Vagina (tissue), 2 donors: ENCODE results near the gene FGF14.

Source experiments
- POLR2A ChIP-seq, 2 donors: fragments of 450-650 bp; IDR thresholded peaks; one replicate each; pipeline ENCODE4 v1.6.1; 2017; ENCODE audit warnings: antibody characterized with exemption in 2 of 2, mild to moderate bottlenecking in 2 of 2, moderate library complexity in 2 of 2
- TF ChIP-seq, protein P1 (sequence below), 3 experiments: fragments of 450-650 bp in 2 of 3; fragments of 200-600 bp in 1 of 3; sonication (generic) in 1 of 3; IDR thresholded peaks; one replicate each; pipeline ENCODE4 v1.5.1; 2017 to 2019; ENCODE audit warnings: antibody characterized with exemption in 3 of 3, mild to moderate bottlenecking in 2 of 3, moderate library complexity in 2 of 3

DNA sequence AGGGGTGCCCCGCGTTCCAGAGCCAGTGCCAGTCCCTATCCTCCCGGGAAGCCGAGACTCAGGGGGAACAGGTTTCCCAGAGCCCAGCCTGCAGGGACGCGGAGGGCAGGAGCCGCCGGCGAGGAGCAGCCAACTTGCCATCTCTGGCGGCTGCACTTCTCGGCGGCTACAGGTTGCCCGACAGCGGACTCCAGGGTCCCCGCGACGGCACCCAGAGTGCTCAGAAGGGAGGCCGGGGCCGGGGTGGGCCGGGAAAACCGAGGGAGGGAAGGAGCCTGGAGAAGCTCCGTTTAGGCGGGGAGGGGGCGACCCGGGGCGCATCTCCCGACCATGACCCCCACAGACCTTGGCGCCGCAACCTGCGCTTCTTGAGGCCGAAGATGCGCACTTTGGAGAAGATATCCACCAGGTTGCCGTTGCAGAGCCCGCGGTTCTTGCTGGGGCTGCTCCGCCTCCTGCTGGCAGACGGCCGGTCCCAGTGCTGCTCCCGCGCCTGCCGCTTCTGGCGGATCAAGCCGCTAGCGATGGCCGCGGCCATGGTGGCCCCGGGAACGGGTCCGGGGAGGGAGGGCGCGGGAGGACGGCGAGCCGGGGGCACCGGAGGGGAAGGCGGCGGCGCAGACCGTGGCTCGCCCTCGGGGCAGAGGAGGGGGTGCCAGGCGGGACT is 485.6 kb downstream of the FGF14 start:
- TF ChIP-seq, protein P1, sequence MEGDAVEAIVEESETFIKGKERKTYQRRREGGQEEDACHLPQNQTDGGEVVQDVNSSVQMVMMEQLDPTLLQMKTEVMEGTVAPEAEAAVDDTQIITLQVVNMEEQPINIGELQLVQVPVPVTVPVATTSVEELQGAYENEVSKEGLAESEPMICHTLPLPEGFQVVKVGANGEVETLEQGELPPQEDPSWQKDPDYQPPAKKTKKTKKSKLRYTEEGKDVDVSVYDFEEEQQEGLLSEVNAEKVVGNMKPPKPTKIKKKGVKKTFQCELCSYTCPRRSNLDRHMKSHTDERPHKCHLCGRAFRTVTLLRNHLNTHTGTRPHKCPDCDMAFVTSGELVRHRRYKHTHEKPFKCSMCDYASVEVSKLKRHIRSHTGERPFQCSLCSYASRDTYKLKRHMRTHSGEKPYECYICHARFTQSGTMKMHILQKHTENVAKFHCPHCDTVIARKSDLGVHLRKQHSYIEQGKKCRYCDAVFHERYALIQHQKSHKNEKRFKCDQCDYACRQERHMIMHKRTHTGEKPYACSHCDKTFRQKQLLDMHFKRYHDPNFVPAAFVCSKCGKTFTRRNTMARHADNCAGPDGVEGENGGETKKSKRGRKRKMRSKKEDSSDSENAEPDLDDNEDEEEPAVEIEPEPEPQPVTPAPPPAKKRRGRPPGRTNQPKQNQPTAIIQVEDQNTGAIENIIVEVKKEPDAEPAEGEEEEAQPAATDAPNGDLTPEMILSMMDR (IDR thresholded peaks at IDR 0.05) = no peak
- TF ChIP-seq POLR2A (IDR thresholded peaks at IDR 0.05) = no peak
